ENCODE results near the gene GPC5.

DNA sequence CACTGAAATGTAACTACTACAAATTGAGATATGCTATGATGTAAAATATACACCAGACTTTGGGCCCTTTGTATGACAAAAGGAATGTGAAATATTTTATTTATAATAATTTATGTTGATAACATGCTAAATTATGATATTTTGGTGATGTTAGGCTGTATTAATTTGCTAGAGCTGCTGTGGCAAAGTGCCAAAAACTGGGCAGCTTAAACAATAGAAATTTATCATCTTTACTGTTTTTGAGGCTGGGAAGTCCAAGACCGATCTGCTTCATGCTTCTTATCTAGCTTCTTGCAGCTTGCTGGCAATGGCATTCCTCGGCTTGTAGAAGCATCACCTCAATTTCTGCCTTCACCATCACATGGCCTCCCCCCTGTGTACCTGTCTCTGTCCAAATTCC, 245.0 kb downstream of the GPC5 start:
- TF ChIP-seq, protein P1, sequence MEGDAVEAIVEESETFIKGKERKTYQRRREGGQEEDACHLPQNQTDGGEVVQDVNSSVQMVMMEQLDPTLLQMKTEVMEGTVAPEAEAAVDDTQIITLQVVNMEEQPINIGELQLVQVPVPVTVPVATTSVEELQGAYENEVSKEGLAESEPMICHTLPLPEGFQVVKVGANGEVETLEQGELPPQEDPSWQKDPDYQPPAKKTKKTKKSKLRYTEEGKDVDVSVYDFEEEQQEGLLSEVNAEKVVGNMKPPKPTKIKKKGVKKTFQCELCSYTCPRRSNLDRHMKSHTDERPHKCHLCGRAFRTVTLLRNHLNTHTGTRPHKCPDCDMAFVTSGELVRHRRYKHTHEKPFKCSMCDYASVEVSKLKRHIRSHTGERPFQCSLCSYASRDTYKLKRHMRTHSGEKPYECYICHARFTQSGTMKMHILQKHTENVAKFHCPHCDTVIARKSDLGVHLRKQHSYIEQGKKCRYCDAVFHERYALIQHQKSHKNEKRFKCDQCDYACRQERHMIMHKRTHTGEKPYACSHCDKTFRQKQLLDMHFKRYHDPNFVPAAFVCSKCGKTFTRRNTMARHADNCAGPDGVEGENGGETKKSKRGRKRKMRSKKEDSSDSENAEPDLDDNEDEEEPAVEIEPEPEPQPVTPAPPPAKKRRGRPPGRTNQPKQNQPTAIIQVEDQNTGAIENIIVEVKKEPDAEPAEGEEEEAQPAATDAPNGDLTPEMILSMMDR (IDR thresholded peaks at IDR 0.05) = no peak
- TF ChIP-seq POLR2AphosphoS5 (IDR thresholded peaks at IDR 0.05) (no peak), POLR2A (IDR thresholded peaks at IDR 0.05) (no peak)
